A549 (cell line): ENCODE data around the gene RAB8B. TPM values are rescaled to one million over a fixed set of nuclear protein-coding genes. Genes with fewer than 3 reads are reported as not detected.
A peak's percentile ranks its signal among the peaks of the same experiment; 100 is the strongest.

Experiments used
- ATAC-seq, 2 experiments: fragments of 200-7000 bp in 1 of 2; fragments of >200 bp in 1 of 2; cut with Nextera tagmentation in 1 of 2; cut with Tn5 transposase in 1 of 2; 3 replicates each; pipeline versions ENCODE4 v1.8.0 to v1.9.1; 2018 to 2020; ENCODE audit warnings: mild to moderate bottlenecking in 1 of 2, moderate library complexity in 1 of 2
- CTCF ChIA-PET: fragments of 300-600 bp; sonication (Branson Sonifier 250); formaldehyde crosslinking; extraction: SDS; loops from one replicate; lab custom pipeline; 2021; ENCODE audit warnings: antibody characterized with exemption, inconsistent platforms; lab: Yijun Ruan, JAX
- POLR2A ChIA-PET: fragments of 350-600 bp; formaldehyde crosslinking; extraction: SDS; loops from one replicate; lab custom pipeline; 2021; ENCODE audit warnings: antibody characterized with exemption, inconsistent platforms; lab: Yijun Ruan, JAX
- DNase-seq, 2 experiments: peaks; one replicate each; pipeline versions ENCODE4 v3.0.0 to v3.0.0-alpha.2; 2011 to 2016; ENCODE audit warnings: low read depth in 1 of 2, low spot score in 1 of 2
- FAIRE-seq: peaks from 2 replicates; lab custom pipeline; 2011; peaks lifted over from hg19 to GRCh38; lab: Jason Lieb, UNC
- H3K27ac ChIP-seq, 2 experiments: fragments of >200 bp; sonication (Bioruptor Twin); formaldehyde crosslinking; 3 replicates each; pipeline ENCODE4 v1.5.1; 2016 to 2017
- H3K4me1 ChIP-seq: fragments of >200 bp; sonication (Bioruptor Twin); formaldehyde crosslinking; 3 replicates; pipeline ENCODE4 v1.6.1; 2016
- H3K4me2 ChIP-seq: fragments of >200 bp; sonication (Bioruptor Twin); formaldehyde crosslinking; 3 replicates; pipeline ENCODE4 v1.6.1; 2016
- H3K4me3 ChIP-seq: fragments of >200 bp; sonication (Bioruptor Twin); formaldehyde crosslinking; 3 replicates; pipeline ENCODE4 v1.5.1; 2016
- H3K9me3 ChIP-seq: fragments of >200 bp; sonication (Bioruptor Twin); formaldehyde crosslinking; 3 replicates; pipeline ENCODE4 v1.6.1; 2016
- CTCF ChIP-seq: fragments of >200 bp; sonication (Bioruptor Twin); formaldehyde crosslinking; IDR thresholded peaks from 3 replicates; pipeline ENCODE4 v1.5.1; 2016
- EHF ChIP-seq: fragments of 250-450 bp; sonication (Bioruptor Pico); IDR thresholded peaks from 2 replicates; pipeline ENCODE4 v1.5.0; 2020; ENCODE audit warnings: mild to moderate bottlenecking
- GATA3 ChIP-seq: IDR thresholded peaks from 2 replicates; pipeline ENCODE4 v1.6.1; 2012; ENCODE audit warnings: borderline replicate concordance
- HEYL ChIP-seq: fragments of 250-450 bp; sonication (Bioruptor Pico); IDR thresholded peaks from 2 replicates; pipeline ENCODE4 v1.8.0; 2021; ENCODE audit warnings: mild to moderate bottlenecking, moderate library complexity
- HMGXB4 ChIP-seq: fragments of 250-450 bp; sonication (Bioruptor Pico); IDR thresholded peaks from 2 replicates; pipeline ENCODE4 v1.5.0; 2021; ENCODE audit warnings: mild to moderate bottlenecking, moderate library complexity, borderline replicate concordance
- HOXB5 ChIP-seq: fragments of 250-450 bp; sonication (Bioruptor Pico); IDR thresholded peaks from 2 replicates; pipeline ENCODE4 v1.5.0; 2020; ENCODE audit warnings: mild to moderate bottlenecking, moderate library complexity
- KDM5A ChIP-seq: fragments of 200-600 bp; sonication (generic); IDR thresholded peaks from 2 replicates; pipeline ENCODE4 v1.6.1; 2016; ENCODE audit warnings: antibody characterized with exemption, mild to moderate bottlenecking
- NFE2L2 ChIP-seq: fragments of 150-350 bp; conservative IDR thresholded peaks from 2 replicates; pipeline ENCODE4 v1.6.1; 2014; ENCODE audit warnings: low read length
- RARB ChIP-seq: fragments of 250-450 bp; sonication (Bioruptor Pico); IDR thresholded peaks from 2 replicates; pipeline ENCODE4 v1.8.0; 2021; ENCODE audit warnings: mild to moderate bottlenecking, moderate library complexity
- RFX5 ChIP-seq: fragments of 450-650 bp; IDR thresholded peaks from 2 replicates; pipeline ENCODE4 v1.7.1; 2014; ENCODE audit warnings: antibody characterized with exemption, mild to moderate bottlenecking, moderate library complexity
- TFCP2L1 ChIP-seq: fragments of 250-450 bp; sonication (Bioruptor Pico); IDR thresholded peaks from 2 replicates; pipeline ENCODE4 v1.5.0; 2021; ENCODE audit warnings: mild to moderate bottlenecking
- WGBS: methylation state at CpG from one replicate; pipeline ENCODE4 v1.1.6; 2017; ENCODE audit errors: missing lambda C conversion rate; 5-methylcytosine and 5-hydroxymethylcytosine counted together
- polyA plus RNA-seq, 4 experiments: library from polyadenylated mRNA; depleted of rRNA in 3 of 4; stranded (reverse); fragments of >200 nt; fragmentation: RNase III in 1 of 4; extraction: RNeasy Plus Mini Kit Qiagen cat#74134 plus additional on column Dnase treatment in 1 of 4; gene quantifications; 2 replicates in 3 of 4; 3 replicates in 1 of 4; pipeline ENCODE4 v1.2.3, GENCODE V29; 2011 to 2017
- TF ChIP-seq, protein P1 (sequence below): IDR thresholded peaks from 2 replicates; pipeline ENCODE4 v1.6.1; 2012

Gene RAB8B
- polyA plus RNA-seq, 2 of the 4 experiments (the other 2 are of a cell fraction), result 21.5 to 41.4 TPM

- CTCF ChIA-PET, result interaction anchor here (1.0 kb wide), 1 partner anchor 77 kb away, joined by 3 read pairs; no protein-coding TSS in a partner anchor
- TF ChIP-seq EHF (CRISPR knock-in tag), result no peak
- no peak for TF ChIP-seq CTCF
- no peak for TF ChIP-seq RFX5
- TF ChIP-seq RARB (CRISPR knock-in tag), result no peak
- TF ChIP-seq, protein P1, sequence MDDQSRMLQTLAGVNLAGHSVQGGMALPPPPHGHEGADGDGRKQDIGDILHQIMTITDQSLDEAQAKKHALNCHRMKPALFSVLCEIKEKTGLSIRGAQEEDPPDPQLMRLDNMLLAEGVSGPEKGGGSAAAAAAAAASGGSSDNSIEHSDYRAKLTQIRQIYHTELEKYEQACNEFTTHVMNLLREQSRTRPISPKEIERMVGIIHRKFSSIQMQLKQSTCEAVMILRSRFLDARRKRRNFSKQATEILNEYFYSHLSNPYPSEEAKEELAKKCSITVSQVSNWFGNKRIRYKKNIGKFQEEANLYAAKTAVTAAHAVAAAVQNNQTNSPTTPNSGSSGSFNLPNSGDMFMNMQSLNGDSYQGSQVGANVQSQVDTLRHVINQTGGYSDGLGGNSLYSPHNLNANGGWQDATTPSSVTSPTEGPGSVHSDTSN, result no peak
- TF ChIP-seq GATA3, result no peak
- TF ChIP-seq HOXB5 (CRISPR knock-in tag), result no peak
- Histone ChIP-seq H3K4me3 (no peak overlapping the region), H3K4me2 (no peak overlapping the region), H3K27ac (no peak overlapping the region), H3K9me3 (no peaks in the 10 kb centered on the region), H3K4me1 (peaks cover 20% of the 10 kb centered on the region)
- no peak for DNase-seq
- ATAC-seq, result no peak
- WGBS, result 83% methylated on average over 2 of the region's 2 CpGs
- peak; percentile 54 for FAIRE-seq
- POLR2A ChIA-PET, result interaction anchor here (0.6 kb wide), 1 partner anchor 1930 kb away, joined by 3 read pairs; the partner anchor contains the start of gene CLPX
These were observed 65.6 kb downstream of the RAB8B start for GRCh38 chr15:63254991-63255390.

DNA sequence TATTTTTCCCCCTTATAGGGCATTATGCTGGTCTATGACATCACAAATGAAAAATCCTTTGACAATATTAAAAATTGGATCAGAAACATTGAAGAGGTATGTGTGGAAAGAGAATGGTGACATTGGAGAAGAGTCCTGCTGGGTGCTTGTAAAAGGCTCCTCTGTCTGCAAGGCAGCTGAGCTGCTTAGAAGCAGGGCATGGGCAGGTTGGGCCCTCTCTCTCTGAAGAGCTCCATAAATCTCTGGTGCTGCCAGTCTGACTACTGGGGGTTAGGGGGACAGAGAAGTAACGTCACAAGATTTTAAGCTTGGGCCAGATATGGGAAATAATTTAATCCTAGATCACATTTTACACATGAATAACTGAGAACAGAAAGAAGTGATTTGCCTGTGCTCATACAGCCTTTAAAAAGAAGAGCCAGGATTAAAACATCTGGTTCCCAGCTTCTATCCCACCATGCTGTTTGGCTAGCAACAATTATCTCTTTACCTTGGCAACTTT, 66.1 kb downstream of the RAB8B start:
- FAIRE-seq, result no peak
- H3K4me1 ChIP-seq, result peaks cover 20% of the 10 kb centered on the region
- ChIA-PET POLR2A (interaction anchor here (0.6 to 1.9 kb wide), 2 partner anchors 98 to 1930 kb away, joined by 3 to 4 read pairs; partner anchors contain the start of genes CLPX and RPS27L), CTCF (interaction anchor here (1.0 kb wide), 1 partner anchor 78 kb away, joined by 3 read pairs; no protein-coding TSS in a partner anchor)
- no peak for DNase-seq
- H3K9me3 ChIP-seq, result no peaks in the 10 kb centered on the region
- H3K4me2 ChIP-seq, result no peak overlapping the region
- H3K27ac ChIP-seq, result 0 out of 6 replicates have a peak overlapping the region, but pooled peaks of 1 of the 2 experiments have one; percentile 3
- TF ChIP-seq HMGXB4 (CRISPR knock-in tag), result no peak
- no peak for TF ChIP-seq KDM5A
- TF ChIP-seq CTCF, result no peak
- no peak for TF ChIP-seq HEYL
- TF ChIP-seq NFE2L2, result no peak
- no peak for TF ChIP-seq TFCP2L1 (CRISPR knock-in tag)
- no peak overlapping the region for H3K4me3 ChIP-seq
- 0 out of 6 replicates have a peak, but pooled peaks of 1 of the 2 experiments have one; percentile 25 for ATAC-seq
- 85% methylated on average over 1 of the region's 1 CpG for WGBS
